ENCODE measurements around the gene HS6ST3. TPM values are rescaled to one million over a fixed set of nuclear protein-coding genes. Genes with fewer than 3 reads are reported as not detected.

Gene HS6ST3
- total RNA-seq, 4 donors from 2014 or later, result 0.08 to 0.47 (median 0.41) TPM

- WGBS, result 95% methylated on average over 2 of the region's 2 CpGs
- Histone ChIP-seq H3K4me1 (no peaks in the 10 kb centered on the region), H3K4me3 (no peak overlapping the region), H3K9me3 (no peaks in the 10 kb centered on the region), H3K36me3 (no peaks in the 10 kb centered on the region), H3K27ac (no peak overlapping the region), H3K27me3 (no peaks in the 10 kb centered on the region)
- TF ChIP-seq POLR2A (IDR thresholded peaks at IDR 0.05) (no peak), POLR2AphosphoS5 (IDR thresholded peaks at IDR 0.05) (no peak), EP300 (IDR thresholded peaks at IDR 0.05) (no peak), CTCF (IDR thresholded peaks at IDR 0.05) (no peak)
- no peak for DNase-seq (ENCODE audit: low spot score in 2 of 2)
These were observed 442.9 kb downstream of the HS6ST3 start for GRCh38 chr13:96532804-96533203.

- Histone ChIP-seq H3K4me3 (no peak overlapping the region), H3K36me3 (no peaks in the 10 kb centered on the region), H3K27me3 (no peaks in the 10 kb centered on the region), H3K27ac (no peak overlapping the region), H3K4me1 (no peaks in the 10 kb centered on the region), H3K9me3 (no peaks in the 10 kb centered on the region)
- TF ChIP-seq EP300 (IDR thresholded peaks at IDR 0.05), result no peak
- TF ChIP-seq POLR2A (IDR thresholded peaks at IDR 0.05), result no peak
- TF ChIP-seq CTCF (IDR thresholded peaks at IDR 0.05), result no peak
- TF ChIP-seq POLR2AphosphoS5 (IDR thresholded peaks at IDR 0.05), result no peak
- WGBS, result 76% methylated on average over 7 of the region's 7 CpGs
- DNase-seq (ENCODE audit: low spot score in 2 of 2), result no peak
These were observed 443.5 kb downstream of the HS6ST3 start for GRCh38 chr13:96533408-96533807.

- Histone ChIP-seq H3K27me3 (no peaks in the 10 kb centered on the region), H3K9me3 (no peaks in the 10 kb centered on the region), H3K36me3 (no peaks in the 10 kb centered on the region), H3K27ac (no peak overlapping the region), H3K4me1 (no peaks in the 10 kb centered on the region), H3K4me3 (no peak overlapping the region)
- 72% methylated on average over 2 of the region's 2 CpGs for WGBS
- DNase-seq (ENCODE audit: low spot score in 2 of 2), result no peak
- no peak for TF ChIP-seq EP300 (IDR thresholded peaks at IDR 0.05)
- TF ChIP-seq POLR2AphosphoS5 (IDR thresholded peaks at IDR 0.05), result no peak
- TF ChIP-seq POLR2A (IDR thresholded peaks at IDR 0.05), result no peak
- no peak for TF ChIP-seq CTCF (IDR thresholded peaks at IDR 0.05)
These were observed 449.9 kb downstream of the HS6ST3 start for GRCh38 chr13:96539791-96540190.

GRCh38 chr13:96540670-96541069, 450.8 kb downstream of the HS6ST3 start:
- no peaks in the 10 kb centered on the region for H3K4me1 ChIP-seq
- no peaks in the 10 kb centered on the region for H3K9me3 ChIP-seq
- H3K27ac ChIP-seq, result no peak overlapping the region
- H3K36me3 ChIP-seq, result no peaks in the 10 kb centered on the region
- H3K4me3 ChIP-seq, result no peak overlapping the region
- no peaks in the 10 kb centered on the region for H3K27me3 ChIP-seq
- DNase-seq (ENCODE audit: low spot score in 2 of 2), result no peak
- TF ChIP-seq EP300 (IDR thresholded peaks at IDR 0.05) (no peak), CTCF (IDR thresholded peaks at IDR 0.05) (no peak), POLR2A (IDR thresholded peaks at IDR 0.05) (no peak), POLR2AphosphoS5 (IDR thresholded peaks at IDR 0.05) (no peak)
- WGBS, result 56% methylated on average over 3 of the region's 3 CpGs

GRCh38 chr13:96542986-96543385, 453.1 kb downstream of the HS6ST3 start:
- Histone ChIP-seq H3K36me3 (no peaks in the 10 kb centered on the region), H3K4me1 (no peaks in the 10 kb centered on the region), H3K4me3 (no peak overlapping the region), H3K27ac (no peak overlapping the region), H3K27me3 (no peaks in the 10 kb centered on the region), H3K9me3 (no peaks in the 10 kb centered on the region)
- TF ChIP-seq POLR2A (IDR thresholded peaks at IDR 0.05) (no peak), EP300 (IDR thresholded peaks at IDR 0.05) (no peak), POLR2AphosphoS5 (IDR thresholded peaks at IDR 0.05) (no peak), CTCF (IDR thresholded peaks at IDR 0.05) (no peak)
- no peak for DNase-seq (ENCODE audit: low spot score in 2 of 2)
- WGBS, result 53% methylated on average over 2 of the region's 2 CpGs
